ENCODE data around the gene C2orf78.
"Not testable (repeated sequence)": the region's sequence is repeated elsewhere in the genome, so short reads cannot be mapped to it uniquely, and the experiment has no call there.

Gene C2orf78, protein sequence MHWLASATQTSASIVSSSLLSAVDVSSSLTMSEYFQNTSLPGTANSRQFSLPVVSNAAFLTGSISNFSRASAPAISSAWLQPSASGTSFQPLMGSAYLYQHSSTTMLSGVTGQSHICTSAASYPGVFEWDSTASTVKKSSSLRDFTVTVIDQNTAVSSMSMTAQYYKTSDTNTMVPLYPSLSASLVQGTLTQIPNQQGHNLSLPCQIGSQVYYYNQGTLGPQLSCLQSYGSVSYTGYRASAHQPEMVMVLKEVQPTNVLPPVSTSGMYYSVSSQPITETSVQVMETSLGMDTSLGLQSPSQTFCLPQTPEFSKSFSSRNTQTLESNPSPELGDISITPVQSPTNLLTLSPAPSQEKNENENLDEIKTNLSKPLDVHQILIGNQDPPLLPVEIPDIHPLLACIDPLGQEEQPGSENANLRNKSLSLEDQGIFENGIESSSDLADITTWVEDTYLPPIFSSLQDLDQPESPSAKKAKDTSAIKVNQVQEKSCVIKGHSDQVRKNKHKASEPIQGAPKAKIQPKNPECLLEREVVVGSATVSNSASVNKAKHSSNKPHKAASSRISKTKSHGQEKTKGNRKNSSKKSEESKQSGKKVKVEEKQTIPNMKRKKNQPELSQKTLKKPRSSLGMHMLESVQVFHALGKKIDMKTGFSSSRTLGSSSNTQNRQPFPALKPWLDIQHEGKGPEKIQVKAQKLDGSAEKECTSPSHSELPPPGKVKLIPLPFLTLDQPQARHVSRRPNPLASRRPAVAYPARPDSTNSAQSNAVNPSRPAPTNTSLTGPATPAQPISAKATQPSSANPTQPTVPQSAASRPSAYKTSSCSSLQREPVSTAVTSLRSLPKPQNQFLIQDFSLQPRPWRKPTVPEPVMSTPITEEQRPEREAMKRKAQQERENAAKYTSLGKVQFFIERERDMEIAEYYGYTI

DNA sequence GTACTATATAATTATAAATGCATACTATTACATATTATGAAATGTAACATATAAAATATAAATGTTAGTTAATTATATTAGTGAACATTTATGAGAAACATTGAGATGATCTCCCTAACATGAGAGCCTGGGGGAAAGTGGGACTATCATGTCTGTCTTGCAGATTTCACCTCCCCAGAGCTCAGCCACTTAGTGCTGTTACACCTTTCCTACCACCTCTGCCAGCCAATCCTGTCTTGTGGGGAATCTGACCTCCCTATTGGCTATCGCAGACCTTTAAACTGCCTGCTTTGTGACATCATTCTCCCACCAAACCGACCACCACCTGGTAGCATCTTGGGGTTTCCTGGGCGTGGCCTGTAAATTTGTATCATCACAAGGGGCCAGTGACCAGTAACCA is at the start of gene C2orf78:
Gene C2orf78 (plus strand): TSS at position 301 of the 400 bp plus-strand sequence. CDS start 127 bp downstream, outside the sequence.
- H3K27me3 ChIP-seq (ENCODE audit: insufficient read depth, low read depth); H3K79me2 ChIP-seq (ENCODE audit: insufficient read depth, low read depth); H3K4me1 ChIP-seq (ENCODE audit: low read depth, poor library complexity, severe bottlenecking); H3K27ac ChIP-seq; H3K4me3 ChIP-seq (IDR thresholded peaks at IDR 0.05; ENCODE audit: insufficient read depth, low read depth, low read length); H3K36me3 ChIP-seq (ENCODE audit: insufficient read depth); H2AFZ ChIP-seq (ENCODE audit: low read depth); H3K9ac ChIP-seq; H4K20me1 ChIP-seq (ENCODE audit: insufficient read depth); H3K4me2 ChIP-seq: not testable (repeated sequence)

DNA sequence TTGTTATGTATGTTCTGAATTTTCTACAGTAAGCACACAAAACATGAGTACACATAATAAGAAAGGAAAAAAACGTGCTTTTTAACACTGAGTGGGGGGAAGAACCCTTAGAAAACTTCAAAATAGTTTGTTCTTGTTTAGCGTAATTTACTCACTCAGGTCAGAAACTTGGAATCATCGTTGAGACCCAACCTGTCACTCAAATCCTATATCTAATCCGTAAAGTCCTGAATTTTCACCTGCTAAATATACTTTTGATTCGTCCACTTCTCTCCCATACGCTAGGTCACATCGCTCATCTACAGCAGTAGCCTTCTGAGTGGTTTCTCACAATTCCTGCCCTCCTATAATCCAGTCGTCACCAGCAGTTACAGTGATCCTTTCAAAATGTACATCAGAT is 47.6 kb upstream of the C2orf78 start:
- H3K27ac ChIP-seq, result peak overlapping the region; percentile 45; the same call in 1 of the 2 replicates
- no peaks in the 10 kb centered on the region for H3K27me3 ChIP-seq (ENCODE audit: insufficient read depth, low read depth)
- peak overlapping the region; percentile 95; the same call in 1 of the 2 replicates for H2AFZ ChIP-seq (ENCODE audit: low read depth)
- H3K9ac ChIP-seq, result peak overlapping the region; percentile 61; the same call in 1 of the 2 replicates
- no peaks in the 10 kb centered on the region; the same call in 1 of the 2 replicates for H3K36me3 ChIP-seq (ENCODE audit: insufficient read depth)
- H4K20me1 ChIP-seq (ENCODE audit: insufficient read depth), result no peaks in the 10 kb centered on the region
- peaks cover 21% of the 10 kb centered on the region; the same call in 1 of the 2 replicates for H3K79me2 ChIP-seq (ENCODE audit: insufficient read depth, low read depth)
- peaks cover 10% of the 10 kb centered on the region for H3K4me1 ChIP-seq (ENCODE audit: low read depth, poor library complexity, severe bottlenecking)
- TF ChIP-seq, protein P1, sequence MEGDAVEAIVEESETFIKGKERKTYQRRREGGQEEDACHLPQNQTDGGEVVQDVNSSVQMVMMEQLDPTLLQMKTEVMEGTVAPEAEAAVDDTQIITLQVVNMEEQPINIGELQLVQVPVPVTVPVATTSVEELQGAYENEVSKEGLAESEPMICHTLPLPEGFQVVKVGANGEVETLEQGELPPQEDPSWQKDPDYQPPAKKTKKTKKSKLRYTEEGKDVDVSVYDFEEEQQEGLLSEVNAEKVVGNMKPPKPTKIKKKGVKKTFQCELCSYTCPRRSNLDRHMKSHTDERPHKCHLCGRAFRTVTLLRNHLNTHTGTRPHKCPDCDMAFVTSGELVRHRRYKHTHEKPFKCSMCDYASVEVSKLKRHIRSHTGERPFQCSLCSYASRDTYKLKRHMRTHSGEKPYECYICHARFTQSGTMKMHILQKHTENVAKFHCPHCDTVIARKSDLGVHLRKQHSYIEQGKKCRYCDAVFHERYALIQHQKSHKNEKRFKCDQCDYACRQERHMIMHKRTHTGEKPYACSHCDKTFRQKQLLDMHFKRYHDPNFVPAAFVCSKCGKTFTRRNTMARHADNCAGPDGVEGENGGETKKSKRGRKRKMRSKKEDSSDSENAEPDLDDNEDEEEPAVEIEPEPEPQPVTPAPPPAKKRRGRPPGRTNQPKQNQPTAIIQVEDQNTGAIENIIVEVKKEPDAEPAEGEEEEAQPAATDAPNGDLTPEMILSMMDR (conservative IDR thresholded peaks at IDR 0.05; ENCODE audit: low read depth, low read length), result no peak
- peak overlapping the region; percentile 74 for H3K4me3 ChIP-seq (IDR thresholded peaks at IDR 0.05; ENCODE audit: insufficient read depth, low read depth, low read length)
- peak overlapping the region; percentile 82 for H3K4me2 ChIP-seq

DNA sequence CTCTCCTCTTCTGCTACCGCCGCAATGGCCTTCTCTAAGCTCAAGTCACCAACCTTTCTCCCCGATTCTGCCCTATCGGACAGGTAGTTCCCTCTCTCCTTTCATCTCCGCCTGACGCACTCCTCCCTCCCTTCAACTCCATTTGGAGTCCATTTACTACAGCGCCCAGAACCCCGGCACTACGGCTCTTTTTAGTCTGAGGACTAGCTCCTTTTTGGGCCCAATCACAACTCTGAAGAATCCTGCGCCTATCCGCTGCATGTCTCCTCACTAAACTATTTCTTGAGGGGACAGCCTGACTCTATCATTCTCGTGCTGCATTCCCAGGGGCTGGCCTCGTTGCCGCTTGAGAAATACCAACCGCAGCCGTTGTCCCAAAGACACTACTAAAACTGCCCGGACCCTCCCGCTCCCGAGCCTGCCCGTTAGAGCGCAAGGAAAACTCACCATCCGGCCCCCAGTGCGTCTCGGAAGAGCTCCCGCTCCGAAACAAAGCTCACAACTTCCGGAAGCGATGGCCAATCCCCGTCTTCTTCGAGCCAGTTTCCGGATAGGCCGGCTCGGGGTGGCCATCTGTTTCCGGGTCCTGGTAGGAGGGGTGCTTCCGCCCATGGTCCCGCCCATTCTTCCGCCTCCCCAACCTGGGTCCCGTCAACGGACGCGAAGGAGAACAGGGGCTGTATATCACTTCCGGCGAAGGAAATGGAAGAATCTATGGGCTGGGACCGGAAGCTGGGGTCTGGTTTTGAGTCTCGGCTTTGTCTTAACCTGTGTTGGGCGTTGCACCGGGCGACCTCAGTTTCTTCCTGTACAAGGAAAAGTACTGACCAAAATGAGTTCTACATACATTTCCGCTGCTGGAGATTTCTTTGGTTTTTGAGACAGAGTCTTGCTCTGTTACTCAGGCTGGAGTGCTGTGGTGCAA is 46.9 kb upstream of the C2orf78 start, which contains the start of gene TPRKB:
Gene TPRKB (minus strand): TSS at position 491 of the 925 bp plus-strand sequence. CDS start 2,776 bp downstream, outside the sequence.
- Histone ChIP-seq H3K27me3 (ENCODE audit: insufficient read depth, low read depth) (no peaks in the 10 kb centered on the region), H3K4me1 (ENCODE audit: low read depth, poor library complexity, severe bottlenecking) (peaks cover 10% of the 10 kb centered on the region), H3K9ac (peak within 1 kb of the TSS; percentile 61; the same call in 1 of the 2 replicates), H3K36me3 (ENCODE audit: insufficient read depth) (no peaks in the 10 kb centered on the region; the same call in 1 of the 2 replicates), H3K4me3 (IDR thresholded peaks at IDR 0.05; ENCODE audit: insufficient read depth, low read depth, low read length) (peak within 1 kb of the TSS; percentile 74), H2AFZ (ENCODE audit: low read depth) (peak within 1 kb of the TSS; percentile 95), H3K4me2 (peak within 1 kb of the TSS; percentile 82), H4K20me1 (ENCODE audit: insufficient read depth) (no peaks in the 10 kb centered on the region), H3K79me2 (ENCODE audit: insufficient read depth, low read depth) (peaks cover 21% of the 10 kb centered on the region; the same call in 1 of the 2 replicates), H3K27ac (peak within 1 kb of the TSS; percentile 47)
- TF ChIP-seq, protein P1 (conservative IDR thresholded peaks at IDR 0.05; ENCODE audit: low read depth, low read length), result no peak

DNA sequence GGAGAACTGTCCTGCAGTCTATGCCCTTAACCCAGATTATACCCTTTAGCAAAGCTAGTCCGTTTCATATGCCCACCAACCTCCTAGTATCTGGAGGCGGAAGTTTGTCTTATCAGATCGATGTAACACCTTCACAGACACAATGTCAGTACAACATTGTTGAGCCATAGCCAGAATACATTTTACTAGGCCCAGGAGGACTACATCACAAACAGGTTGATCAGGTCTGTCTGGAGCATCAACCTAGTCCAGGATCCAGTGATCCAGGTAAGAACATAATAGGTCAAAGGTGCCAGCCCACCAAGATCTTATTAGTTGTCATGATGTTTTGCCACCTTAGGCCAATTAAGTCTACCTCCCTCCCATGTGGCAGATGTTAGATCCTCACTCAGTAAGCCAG is 44.9 kb upstream of the C2orf78 start:
- H3K36me3 ChIP-seq (ENCODE audit: insufficient read depth), result no peaks in the 10 kb centered on the region; the same call in 1 of the 2 replicates
- TF ChIP-seq, protein P1 (conservative IDR thresholded peaks at IDR 0.05; ENCODE audit: low read depth, low read length), result no peak

More for the DNA sequence above, 44.9 kb upstream of the C2orf78 start:
- no peak overlapping the region for H3K4me3 ChIP-seq (IDR thresholded peaks at IDR 0.05; ENCODE audit: insufficient read depth, low read depth, low read length)
- no peaks in the 10 kb centered on the region for H4K20me1 ChIP-seq (ENCODE audit: insufficient read depth)
- H3K79me2 ChIP-seq (ENCODE audit: insufficient read depth, low read depth), result peaks cover 21% of the 10 kb centered on the region; the same call in 1 of the 2 replicates
- H2AFZ ChIP-seq (ENCODE audit: low read depth), result no peak overlapping the region
- H3K4me2 ChIP-seq, result no peak overlapping the region
- H3K4me1 ChIP-seq (ENCODE audit: low read depth, poor library complexity, severe bottlenecking), result peaks cover 10% of the 10 kb centered on the region
- no peak overlapping the region for H3K27ac ChIP-seq
- no peak overlapping the region for H3K9ac ChIP-seq
- no peaks in the 10 kb centered on the region for H3K27me3 ChIP-seq (ENCODE audit: insufficient read depth, low read depth)

All from KMS-11 (cell line).